K562 (cell line): ENCODE data around the gene ZNF785. TPM values are rescaled to one million over a fixed set of nuclear protein-coding genes. Genes with fewer than 3 reads are reported as not detected.

Source experiments
- CBFA2T2 ChIP-seq: fragments of 450-650 bp; conservative IDR thresholded peaks from 2 replicates; pipeline ENCODE4 v1.6.1; 2017; ENCODE audit warnings: mild to moderate bottlenecking
- CBX1 ChIP-seq: sonication (generic); IDR thresholded peaks from 2 replicates; pipeline ENCODE4 v1.6.1; 2016; ENCODE audit warnings: antibody characterized with exemption, low read depth, mild to moderate bottlenecking
- CEBPG ChIP-seq, 3 experiments: fragments of 200-800 bp in 1 of 3; sonication (Bioruptor generic) in 1 of 3; sonication (generic) in 1 of 3; formaldehyde crosslinking in 1 of 3; IDR thresholded peaks in 2 of 3; conservative IDR thresholded peaks in 1 of 3; 2 replicates each; pipeline versions ENCODE4 v1.6.1 to v1.8.0; 2016 to 2022; ENCODE audit warnings: missing compliant biosample characterization in 2 of 3, missing genetic modification characterization in 2 of 3, mild to moderate bottlenecking in 1 of 3, missing genetic modification reagents in 1 of 3
- KLF10 ChIP-seq: fragments of 250-450 bp; sonication (Bioruptor Pico); IDR thresholded peaks from 2 replicates; pipeline ENCODE4 v1.6.1; 2021; ENCODE audit warnings: matching md5 sums
- LEF1 ChIP-seq: fragments of 450-650 bp; IDR thresholded peaks from 2 replicates; pipeline ENCODE4 v1.6.1; 2016; ENCODE audit warnings: mild to moderate bottlenecking
- RBBP5 ChIP-seq: fragments of 200-600 bp; sonication (generic); IDR thresholded peaks from 2 replicates; pipeline ENCODE4 v1.6.1; 2012; ENCODE audit warnings: borderline replicate concordance, mild to moderate bottlenecking, low read length, control low read depth, inconsistent platforms; ENCODE audit not compliant: insufficient read depth, poor library complexity, severe bottlenecking
- SMAD1 ChIP-seq: fragments of 150-350 bp; IDR thresholded peaks from 2 replicates; pipeline ENCODE4 v1.6.1; 2014; ENCODE audit warnings: low read length, low read depth; ENCODE audit not compliant: partially characterized antibody
- SNIP1 ChIP-seq: fragments of 450-650 bp; IDR thresholded peaks from 2 replicates; pipeline ENCODE4 v1.7.1; 2017; ENCODE audit warnings: low read depth, mild to moderate bottlenecking
- SRSF7 ChIP-seq: fragments of 200-400 bp; formaldehyde crosslinking; optimal IDR thresholded peaks from 2 replicates; pipeline ENCODE3; 2017; ENCODE audit warnings: mild to moderate bottlenecking, low read depth, low read length
- ZBTB34 ChIP-seq: fragments of 250-450 bp; sonication (Bioruptor Pico); IDR thresholded peaks from 2 replicates; pipeline ENCODE4 v1.8.0; 2021; ENCODE audit warnings: mild to moderate bottlenecking, moderate library complexity
- ZNF280A ChIP-seq: fragments of 450-650 bp; IDR thresholded peaks from 2 replicates; pipeline ENCODE4 v1.6.1; 2018; ENCODE audit warnings: mild to moderate bottlenecking, low read depth; ENCODE audit not compliant: partially characterized antibody
- ZNF354B ChIP-seq: fragments of 250-450 bp; sonication (Bioruptor Pico); IDR thresholded peaks from 2 replicates; pipeline ENCODE4 v1.4.0; 2020
- ZNF668 ChIP-seq: fragments of 250-450 bp; sonication (Bioruptor Pico); IDR thresholded peaks from 2 replicates; pipeline ENCODE4 v1.8.0; 2022; ENCODE audit warnings: mild to moderate bottlenecking, inconsistent platforms
- ZNF75A ChIP-seq: fragments of 450-650 bp; formaldehyde crosslinking; IDR thresholded peaks from 2 replicates; pipeline ENCODE4 v1.4.0; 2020; ENCODE audit warnings: mild to moderate bottlenecking
- polyA plus RNA-seq, 8 experiments: library from polyadenylated mRNA; depleted of rRNA in 4 of 8; stranded (reverse) in 5 of 8; unstranded in 3 of 8; fragments of >200 nt; fragmentation: Nextera tagmentation in 2 of 8; fragmentation: Illumina TruSeq in 1 of 8; extraction: Ambion mirVana in 2 of 8; extraction: Trizol in 1 of 8; gene quantifications; 2 replicates each; pipeline versions ENCODE4 v1.2.1 to v1.2.3, GENCODE V29; 2011 to 2014; ENCODE audit warnings: inconsistent platforms in 1 of 8, missing spikeins in 1 of 8
- total RNA-seq, 7 experiments: library from RNA; depleted of rRNA in 6 of 7; stranded (reverse); fragments of >200 nt in 6 of 7; fragmentation: Illumina TruSeq in 2 of 7; extraction: Trizol in 2 of 7; gene quantifications; 2 replicates each; pipeline versions ENCODE4 v1.2.1 to v1.2.3, GENCODE V29; 2011 to 2021; ENCODE audit warnings: low replicate concordance in 1 of 7
- TF ChIP-seq, protein P1 (sequence below), 3 experiments: IDR thresholded peaks in 2 of 3; conservative IDR thresholded peaks in 1 of 3; 2 replicates each; pipeline ENCODE4 v1.5.1; 2011 to 2012; ENCODE audit warnings: low read length in 3 of 3, mild to moderate bottlenecking in 3 of 3, control low read depth in 2 of 3, improper control_type of control experiment in 1 of 3, inconsistent platforms in 1 of 3, low read depth in 1 of 3, mixed read lengths in 1 of 3, moderate library complexity in 1 of 3; ENCODE audit not compliant: insufficient read depth in 2 of 3
- TF ChIP-seq, protein P2 (sequence below): sonication (generic); formaldehyde crosslinking; IDR thresholded peaks from 2 replicates; pipeline ENCODE4 v1.5.0; 2020; ENCODE audit warnings: missing genetic modification reagents
- TF ChIP-seq, protein P3 (sequence below): fragments of 450-650 bp; IDR thresholded peaks from 2 replicates; pipeline ENCODE4 v1.6.1; 2016

ZNF785 gene
- total and polyA plus RNA-seq, 9 of the 15 experiments (the other 6 are each of a cell fraction or from before 2014, with no cell fraction given): 0.64 to 11.0 (median 6.4) TPM

DNA sequence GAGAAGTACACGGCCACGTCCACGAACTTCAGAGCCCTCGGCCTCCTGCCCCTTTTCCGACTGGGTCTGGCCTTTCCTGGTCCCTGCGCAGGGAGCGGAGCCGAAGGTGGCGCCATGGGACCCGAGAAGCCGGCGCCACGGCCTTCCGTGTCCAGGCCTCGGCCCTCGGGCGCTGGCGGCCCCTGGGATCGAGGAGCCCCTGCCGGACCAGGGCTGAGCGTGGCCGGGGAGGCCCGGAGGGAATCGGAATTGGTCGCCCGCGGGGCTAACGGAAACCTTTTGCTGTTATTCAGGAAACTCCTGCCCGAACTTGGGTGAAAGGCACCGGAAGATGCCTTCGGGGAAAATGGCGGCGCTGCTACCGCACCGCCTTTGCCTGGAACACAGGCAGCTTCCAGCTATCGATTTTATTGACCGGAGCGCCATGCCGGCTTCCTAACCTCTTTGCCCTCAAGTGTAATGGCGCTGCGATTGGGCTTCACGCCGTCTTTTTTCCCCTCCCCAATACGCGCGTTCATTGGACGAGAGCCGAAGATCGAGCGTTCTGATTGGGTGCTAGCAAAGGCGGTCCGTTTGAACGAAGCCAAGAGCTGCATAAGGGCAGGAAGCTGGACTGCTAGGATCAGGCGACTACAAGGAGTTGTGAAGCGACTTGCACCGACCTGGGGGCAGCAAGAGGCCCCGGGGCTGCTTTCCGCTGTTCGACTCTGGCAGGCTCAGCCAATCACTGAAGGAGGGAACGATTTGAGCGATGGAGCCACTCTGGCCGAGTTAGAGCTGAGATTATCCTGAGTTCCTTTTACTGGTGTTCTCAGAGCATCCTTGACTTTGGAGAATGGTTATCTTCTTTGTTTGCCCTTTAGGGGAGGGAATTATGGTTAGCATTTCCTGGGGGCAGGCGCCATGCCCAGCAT, 24.7 kb upstream of the ZNF785 start, which contains the start of gene ZNF689 (continued):
- TF ChIP-seq, protein P1, sequence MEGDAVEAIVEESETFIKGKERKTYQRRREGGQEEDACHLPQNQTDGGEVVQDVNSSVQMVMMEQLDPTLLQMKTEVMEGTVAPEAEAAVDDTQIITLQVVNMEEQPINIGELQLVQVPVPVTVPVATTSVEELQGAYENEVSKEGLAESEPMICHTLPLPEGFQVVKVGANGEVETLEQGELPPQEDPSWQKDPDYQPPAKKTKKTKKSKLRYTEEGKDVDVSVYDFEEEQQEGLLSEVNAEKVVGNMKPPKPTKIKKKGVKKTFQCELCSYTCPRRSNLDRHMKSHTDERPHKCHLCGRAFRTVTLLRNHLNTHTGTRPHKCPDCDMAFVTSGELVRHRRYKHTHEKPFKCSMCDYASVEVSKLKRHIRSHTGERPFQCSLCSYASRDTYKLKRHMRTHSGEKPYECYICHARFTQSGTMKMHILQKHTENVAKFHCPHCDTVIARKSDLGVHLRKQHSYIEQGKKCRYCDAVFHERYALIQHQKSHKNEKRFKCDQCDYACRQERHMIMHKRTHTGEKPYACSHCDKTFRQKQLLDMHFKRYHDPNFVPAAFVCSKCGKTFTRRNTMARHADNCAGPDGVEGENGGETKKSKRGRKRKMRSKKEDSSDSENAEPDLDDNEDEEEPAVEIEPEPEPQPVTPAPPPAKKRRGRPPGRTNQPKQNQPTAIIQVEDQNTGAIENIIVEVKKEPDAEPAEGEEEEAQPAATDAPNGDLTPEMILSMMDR (IDR thresholded peaks at IDR 0.05 in 2 of 3, conservative IDR thresholded peaks at IDR 0.05 in 1 of 3; ENCODE audit: insufficient read depth in 2 of 3, low read depth in 1 of 3, low read length in 3 of 3): no peak
- TF ChIP-seq CEBPG (CRISPR knock-in tag; IDR thresholded peaks at IDR 0.05) (no peak), CEBPG (tag; conservative IDR thresholded peaks at IDR 0.05 in 1 of 2, IDR thresholded peaks at IDR 0.05 in 1 of 2) (no peak), SRSF7 (no peak), ZNF280A (no peak), ZNF354B (no peak), CBFA2T2 (no peak), SNIP1 (no peak), SMAD1 (peak; percentile 25), CBX1 (0 out of 2 replicates have a peak, but pooled peaks have one; percentile 73), ZNF75A (no peak), KLF10 (CRISPR knock-in tag) (no peak), ZNF668 (CRISPR knock-in tag) (no peak), LEF1 (peak; percentile 83), ZBTB34 (CRISPR knock-in tag) (no peak), RBBP5 (peak; percentile 77)
- TF ChIP-seq, protein P2, sequence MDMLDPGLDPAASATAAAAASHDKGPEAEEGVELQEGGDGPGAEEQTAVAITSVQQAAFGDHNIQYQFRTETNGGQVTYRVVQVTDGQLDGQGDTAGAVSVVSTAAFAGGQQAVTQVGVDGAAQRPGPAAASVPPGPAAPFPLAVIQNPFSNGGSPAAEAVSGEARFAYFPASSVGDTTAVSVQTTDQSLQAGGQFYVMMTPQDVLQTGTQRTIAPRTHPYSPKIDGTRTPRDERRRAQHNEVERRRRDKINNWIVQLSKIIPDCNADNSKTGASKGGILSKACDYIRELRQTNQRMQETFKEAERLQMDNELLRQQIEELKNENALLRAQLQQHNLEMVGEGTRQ (CRISPR knock-in tag): no peak
- TF ChIP-seq, protein P3, sequence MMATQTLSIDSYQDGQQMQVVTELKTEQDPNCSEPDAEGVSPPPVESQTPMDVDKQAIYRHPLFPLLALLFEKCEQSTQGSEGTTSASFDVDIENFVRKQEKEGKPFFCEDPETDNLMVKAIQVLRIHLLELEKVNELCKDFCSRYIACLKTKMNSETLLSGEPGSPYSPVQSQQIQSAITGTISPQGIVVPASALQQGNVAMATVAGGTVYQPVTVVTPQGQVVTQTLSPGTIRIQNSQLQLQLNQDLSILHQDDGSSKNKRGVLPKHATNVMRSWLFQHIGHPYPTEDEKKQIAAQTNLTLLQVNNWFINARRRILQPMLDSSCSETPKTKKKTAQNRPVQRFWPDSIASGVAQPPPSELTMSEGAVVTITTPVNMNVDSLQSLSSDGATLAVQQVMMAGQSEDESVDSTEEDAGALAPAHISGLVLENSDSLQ: peak; percentile 52
